Hypothalamus (tissue), 51 donors: ENCODE data around the gene FBXO42.
"Not testable (repeated sequence)": the region's sequence is repeated elsewhere in the genome, so short reads cannot be mapped to it uniquely, and the experiment has no call there.

ENCODE experiments used
- DNase-seq, 51 donors: peaks; one replicate each; lab custom pipeline; 2025; lab: John Stamatoyannopoulos, UW

FBXO42 gene

DNA sequence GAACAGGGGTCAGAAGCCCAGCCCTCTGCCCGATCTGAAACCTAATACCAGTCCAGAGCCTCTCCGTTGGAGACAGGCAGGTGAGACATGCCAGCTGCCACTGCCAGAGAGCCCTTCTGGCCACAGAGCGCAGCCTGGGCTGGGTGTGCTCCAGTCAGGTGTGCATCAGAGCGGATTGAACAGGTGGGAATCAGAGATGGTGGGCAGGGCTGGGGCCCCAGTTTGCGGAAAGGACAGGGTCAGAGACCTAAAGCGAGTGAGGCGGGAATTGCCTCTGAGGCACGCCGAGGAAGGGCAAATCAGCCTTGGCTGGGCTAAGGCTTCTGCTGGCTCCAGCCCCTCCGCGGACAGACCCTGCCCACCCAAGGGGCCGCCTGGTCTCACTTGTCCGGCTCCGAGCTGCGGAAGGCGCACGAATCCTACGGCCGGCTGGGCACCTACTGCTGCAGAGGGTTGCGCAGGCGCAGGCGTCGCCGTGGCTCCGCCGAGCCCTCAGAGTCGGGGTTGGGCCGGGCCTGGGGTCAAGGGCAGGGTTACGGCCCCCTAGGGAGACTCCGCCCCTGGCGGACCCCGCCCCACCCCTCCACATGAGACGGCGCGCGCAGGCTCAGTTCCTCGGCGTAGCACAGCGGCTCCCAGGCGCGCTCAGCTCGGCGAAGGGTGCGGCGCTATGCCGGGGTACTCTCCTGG lies 125.6 kb downstream of the FBXO42 start:
- peak in 5 of 51 donors; percentile 9 to 33 (median 17) for DNase-seq

DNA sequence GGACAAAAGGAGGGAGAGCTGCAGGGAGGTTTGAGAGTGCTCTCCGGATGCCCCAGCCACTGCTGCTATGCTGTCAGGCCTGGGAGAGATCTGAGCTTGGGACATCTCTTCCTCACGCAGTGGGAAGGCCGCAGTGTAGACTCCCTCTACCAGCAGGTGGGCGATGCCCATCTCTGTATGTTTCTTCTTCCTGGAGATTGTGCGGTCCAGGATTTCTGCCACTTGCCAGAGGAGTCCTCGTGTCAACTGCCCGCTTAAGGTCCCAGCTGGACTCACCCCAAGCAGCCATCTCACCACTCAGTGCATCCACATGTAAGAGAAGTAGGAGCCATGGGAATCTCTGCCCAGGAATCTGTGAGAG lies 126.2 kb downstream of the FBXO42 start:
- no peak for DNase-seq

DNA sequence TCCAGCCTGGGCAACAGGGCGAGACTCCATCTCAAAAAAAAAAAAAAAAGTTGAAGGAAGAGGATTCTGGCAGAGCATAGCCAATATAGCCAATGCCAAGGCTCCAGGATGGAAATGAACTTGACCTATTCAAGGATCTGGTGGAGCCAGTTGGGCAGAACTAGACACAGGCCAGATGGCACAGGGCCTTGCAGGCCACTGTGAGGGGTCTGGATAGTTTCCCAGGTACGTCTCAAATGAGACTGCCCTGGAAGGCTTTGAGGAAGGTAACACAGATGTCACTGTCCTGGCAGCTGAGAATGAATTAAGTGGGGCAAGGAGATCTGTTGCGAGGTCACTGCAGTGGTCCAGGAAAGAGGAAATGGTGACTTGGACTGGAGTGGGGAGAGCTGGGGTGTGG lies 127.8 kb downstream of the FBXO42 start:
- DNase-seq, result no peak

DNA sequence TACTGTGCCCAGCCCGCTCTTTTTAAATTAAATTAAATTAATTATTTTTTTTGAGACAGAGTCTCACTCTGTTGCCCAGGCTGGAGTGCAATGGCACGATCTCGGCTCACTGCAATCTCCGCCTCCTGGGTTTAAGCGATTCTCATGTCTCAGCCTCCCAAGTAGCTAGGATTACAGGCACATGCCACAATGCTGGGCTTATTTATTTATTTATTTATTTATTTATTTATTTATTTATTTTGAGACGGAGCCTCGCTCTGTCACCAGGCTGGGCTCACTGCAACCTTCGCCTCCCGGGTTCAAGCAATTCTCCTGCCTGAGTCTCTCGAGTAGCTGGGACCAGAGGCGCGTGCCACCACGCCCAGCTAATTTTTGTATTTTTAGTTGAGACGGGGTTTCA lies 129.6 kb downstream of the FBXO42 start:
- not testable (repeated sequence) for DNase-seq

DNA sequence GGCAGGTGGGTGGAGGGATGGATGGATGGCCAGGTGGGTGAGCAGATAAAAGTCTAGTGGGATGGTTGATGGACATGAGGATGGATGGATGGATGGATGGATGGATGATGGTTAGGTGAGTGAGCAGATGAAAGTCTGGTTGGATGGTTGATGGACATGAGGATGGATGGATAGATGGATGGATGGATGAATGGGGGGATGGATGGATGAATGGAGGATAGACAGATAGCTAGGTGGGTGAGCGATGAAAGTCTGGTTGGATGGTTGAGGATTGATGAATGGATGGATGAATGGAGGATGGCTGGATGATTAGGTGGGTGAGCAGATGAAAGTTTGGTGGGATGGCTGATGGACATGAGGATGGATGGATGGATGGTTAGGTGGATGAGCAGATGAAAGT lies 130.8 kb downstream of the FBXO42 start:
- no peak for DNase-seq

DNA sequence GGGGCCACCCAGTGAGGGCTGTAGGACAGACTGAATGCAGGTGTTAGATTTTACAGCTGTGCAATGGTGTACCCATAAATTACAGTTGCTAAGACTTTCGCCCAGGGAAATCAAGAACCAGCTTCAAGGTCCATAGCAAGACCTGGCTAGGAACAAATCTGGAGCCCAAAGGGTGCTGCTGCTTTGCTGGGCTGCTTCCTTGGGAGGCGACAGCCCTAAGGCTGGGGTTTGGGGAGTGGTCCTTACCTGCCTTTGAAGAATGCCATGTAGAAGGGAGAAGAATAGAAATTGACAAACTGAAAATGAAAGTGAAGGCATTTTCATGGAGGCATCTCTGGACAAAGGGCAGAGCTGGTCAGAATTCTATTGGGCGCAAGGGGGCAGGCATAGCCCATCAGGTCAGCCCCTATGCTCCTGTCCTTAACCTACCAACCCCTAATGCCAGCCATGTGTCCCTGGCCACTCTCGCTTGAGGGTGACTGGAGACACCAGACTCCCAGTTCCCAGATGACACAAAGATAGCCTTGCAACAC lies 132.2 kb downstream of the FBXO42 start:
- no peak for DNase-seq

DNA sequence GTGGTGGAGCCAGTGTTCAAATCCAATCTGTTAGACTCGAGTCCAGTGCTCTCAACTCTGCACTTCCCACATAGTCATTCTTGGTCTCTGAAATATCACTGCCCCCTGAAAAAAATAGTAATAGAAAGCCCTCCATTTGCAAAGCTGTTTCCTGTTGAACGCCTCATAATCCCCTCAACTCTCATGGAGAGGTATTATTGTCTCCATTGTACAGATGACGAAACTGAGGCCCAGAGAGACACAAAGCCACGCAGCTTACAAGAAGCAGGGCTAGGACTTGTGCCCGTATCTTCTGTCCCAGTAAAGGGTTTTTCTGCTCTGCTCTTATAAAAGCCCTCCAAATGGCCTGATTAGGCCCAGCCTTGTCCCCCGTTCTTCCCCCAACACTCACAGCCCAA lies 133.6 kb downstream of the FBXO42 start:
- DNase-seq, result no peak

DNA sequence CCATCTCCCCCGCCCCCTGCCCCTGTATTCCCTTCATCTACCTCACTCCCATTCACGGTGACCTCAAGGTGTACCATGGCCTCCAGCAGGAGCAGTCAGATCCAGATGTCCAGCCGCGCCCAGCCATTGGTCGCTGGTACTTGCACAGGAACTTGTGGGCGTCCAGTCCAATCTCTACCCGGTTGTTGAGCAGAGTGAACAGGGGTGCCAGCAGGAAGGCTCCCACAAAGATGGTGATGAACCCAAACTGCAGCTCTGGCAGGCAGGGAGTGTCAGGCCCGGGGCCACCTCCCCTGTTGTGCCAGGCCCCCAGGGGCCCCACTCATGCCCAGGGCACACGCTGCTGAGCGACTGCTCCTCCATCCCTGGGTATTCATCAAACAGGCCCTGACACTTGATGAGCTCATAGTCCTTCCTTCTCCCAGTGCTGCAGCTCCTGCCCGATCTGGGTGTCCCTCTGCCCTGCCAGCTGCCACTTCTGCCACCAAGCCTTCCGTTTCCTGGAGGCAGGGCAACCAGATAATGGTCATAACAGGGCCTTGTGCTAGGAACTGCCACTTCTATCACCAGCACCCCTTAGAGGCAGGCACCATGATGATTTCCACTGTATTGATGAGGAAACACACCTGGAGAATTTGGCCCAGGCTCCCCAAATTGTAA lies 134.1 kb downstream of the FBXO42 start:
- DNase-seq, result no peak

DNA sequence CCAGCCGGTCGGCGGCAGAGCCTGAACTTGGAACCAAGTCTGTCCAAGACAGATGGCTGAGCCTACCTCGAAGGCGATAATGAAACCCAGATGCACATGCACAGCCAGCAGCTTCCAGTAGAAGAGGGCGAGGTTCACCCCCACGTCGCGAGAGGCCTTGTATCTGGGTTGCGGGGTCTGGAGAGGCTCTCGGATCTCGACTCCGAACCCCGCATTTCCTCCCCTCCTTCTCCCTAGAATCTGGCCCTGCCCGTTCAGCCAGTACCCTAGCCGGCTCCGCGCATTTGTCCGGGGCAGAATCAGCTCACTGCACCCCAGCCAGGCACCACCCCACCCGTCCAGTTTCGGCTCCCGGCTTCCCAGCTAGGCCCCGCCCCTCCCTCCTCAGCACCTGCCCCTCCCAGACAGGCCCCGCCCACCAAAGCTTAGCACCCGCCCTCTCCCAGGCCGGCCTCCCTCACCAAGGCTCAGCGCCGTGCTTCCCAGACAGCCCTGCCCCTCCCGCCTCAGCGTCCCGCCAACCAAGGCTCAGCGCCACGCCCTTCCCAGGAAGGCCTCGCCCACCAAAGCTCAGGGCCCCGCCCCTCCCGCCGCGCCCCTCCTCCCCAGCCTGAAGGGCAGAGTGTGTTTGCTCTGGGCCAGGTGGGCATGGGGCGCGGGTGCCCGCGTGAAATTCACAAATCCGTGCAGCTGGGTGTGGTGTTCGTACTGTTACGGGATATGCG lies 135.1 kb downstream of the FBXO42 start:
- peak; percentile 28 to 96 (median 82) for DNase-seq

DNA sequence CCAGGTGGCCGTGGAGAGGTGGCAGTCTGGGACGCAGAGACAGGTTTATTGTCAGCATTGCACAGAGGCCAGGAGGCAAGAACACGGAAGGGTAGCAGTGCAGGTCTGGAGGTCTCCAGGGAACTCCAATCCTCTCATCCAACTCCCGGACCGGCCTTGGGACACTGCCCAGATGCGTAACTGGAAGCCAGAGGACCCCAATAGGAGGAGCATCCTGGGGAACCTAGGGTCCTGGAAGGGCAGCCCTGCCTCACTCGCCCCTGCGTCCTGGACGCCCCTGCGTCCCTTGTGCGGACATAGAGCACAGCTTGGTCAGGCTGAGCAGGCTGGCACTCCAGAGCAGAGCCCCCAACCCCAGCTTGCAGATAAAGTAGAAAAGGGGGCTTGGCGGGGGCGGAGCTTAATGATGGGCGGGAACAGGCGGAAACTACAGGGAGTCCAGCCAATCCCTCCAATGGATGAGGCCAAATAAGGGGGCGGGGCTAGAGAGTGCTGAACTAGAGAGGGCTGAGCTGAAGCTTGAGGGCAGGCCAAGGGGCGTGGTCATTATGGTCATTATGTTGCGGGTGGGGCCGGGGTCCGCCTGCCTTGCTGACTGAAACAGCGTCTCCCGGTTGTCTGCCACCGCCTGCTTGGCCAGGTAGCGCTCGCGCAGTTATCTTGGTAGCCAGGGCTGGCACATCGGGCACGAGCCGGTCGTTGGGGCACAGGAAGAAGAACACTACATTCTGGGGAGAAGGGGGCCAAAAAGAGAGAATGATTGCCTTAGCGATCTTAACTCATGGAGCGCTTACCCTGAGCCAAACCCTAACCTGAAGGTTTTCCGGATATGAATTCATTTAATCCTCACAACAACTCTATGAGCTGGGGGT lies 136.2 kb downstream of the FBXO42 start:
- peak in 31 of 51 donors; percentile 25 to 77 (median 48) for DNase-seq

DNA sequence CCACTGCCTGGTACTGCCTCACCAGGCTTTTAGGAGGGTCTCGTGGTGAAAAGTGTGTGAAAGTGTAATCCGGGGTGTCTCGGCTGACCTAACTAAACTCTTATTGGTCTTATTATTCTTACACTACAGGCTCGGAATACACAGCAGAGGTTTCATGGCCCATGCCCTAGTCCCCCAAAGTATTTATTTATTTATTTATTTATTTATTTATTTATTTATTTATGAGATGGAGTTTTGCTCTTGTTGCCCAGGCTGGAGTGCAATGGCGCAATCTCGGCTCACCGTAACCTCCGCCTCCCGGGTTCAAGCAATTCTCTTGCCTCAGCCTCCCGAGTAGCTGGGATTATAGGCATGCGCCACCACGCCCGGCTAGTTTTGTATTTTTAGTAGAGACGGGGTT lies 137.0 kb downstream of the FBXO42 start:
- not testable (repeated sequence) for DNase-seq

DNA sequence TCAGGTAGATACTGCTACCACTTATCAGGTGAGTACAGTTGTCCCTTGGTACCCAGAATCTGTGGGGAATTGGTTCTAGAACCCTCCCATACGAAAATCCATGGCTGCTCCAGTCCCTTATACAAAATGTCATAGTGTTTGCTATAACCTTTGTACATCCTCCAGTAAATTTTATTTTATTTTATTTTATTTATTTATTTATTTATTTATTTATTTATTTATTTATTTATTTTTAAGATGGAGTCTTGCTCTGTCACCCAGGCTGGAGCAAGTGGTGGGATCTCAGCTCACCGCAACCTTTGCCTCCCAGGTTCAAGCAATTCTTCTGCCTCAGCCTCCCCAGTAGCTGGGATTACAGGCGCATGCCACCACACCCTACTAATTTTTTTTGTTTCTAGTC lies 138.7 kb downstream of the FBXO42 start:
- DNase-seq, result not testable (repeated sequence)

DNA sequence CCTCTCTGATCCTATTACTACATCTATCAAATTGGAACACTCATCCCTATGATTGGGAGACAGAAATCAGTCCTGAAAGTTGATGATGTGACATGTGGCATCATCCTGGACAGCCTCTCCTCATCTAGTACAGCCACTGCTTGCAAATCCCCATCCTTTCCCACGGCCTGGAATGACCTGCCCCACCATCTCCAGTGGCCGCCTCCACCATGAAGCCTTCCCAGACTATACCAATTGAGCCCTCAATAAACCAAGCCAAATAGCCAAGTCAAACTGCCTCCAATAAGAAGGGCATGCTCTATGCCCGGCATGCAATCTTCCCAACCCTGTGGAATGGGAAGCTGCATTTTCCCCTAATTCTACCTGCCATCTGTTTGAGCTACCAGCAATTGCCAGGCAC lies 139.3 kb downstream of the FBXO42 start:
- no peak for DNase-seq

DNA sequence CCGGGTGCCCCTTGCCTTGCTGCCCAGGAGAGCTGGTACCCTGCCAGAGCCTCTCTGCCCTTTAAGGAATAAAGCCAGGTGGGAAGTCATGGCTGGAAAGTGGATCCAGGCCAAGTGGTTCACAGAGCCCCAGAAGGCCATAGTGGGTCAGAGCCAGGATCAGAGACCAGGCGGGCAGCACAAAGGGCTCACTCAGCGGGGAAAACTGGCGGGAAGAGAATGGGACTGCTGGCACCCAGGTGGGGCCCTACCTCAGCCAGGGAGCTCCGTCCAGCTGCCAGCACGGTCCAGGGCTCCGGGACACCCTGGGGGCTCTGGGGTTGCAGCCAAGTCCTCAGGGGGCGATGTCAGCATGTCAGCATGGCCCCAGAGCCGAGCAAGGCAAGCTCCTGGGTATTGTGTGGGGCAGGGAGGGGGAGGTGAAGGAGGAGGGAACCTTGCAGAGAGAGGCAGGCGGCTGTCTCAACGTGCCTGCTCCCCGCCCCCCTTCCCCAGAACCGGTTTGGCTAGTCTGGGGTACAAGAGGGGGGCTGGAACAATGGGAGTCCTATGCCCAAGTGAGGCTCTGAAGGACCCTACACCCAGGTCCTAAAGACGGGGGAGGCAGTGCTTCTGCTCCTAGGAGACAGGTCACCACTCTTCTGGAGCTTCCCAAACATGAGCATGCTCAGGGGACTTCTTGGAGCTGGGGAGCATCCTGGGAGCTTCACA lies 139.9 kb downstream of the FBXO42 start, which contains the start of gene ARHGEF19:
Gene ARHGEF19, minus strand, starts transcription at position 402 of the 711 bp plus-strand sequence. CDS start 3,598 bp downstream, outside the sequence.
- no peak for DNase-seq

DNA sequence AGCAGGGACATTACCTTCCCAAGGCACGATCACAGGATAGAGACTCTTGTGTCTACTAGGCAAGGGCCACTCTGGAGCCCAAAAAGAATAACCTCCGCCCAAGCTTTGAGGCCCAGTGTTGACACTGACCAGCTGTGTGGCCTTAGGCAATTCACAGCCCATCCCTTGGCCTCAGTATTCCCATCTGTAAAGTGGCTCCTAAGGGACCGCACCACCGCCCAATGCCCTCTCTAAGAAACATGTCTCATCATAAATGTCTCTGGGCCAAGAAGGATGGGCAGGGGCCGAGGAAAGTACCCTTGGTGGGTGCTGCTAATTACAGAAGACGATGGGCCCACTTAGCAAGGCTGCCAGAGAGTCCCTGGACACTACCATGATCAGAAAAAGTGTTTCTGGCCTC lies 140.5 kb downstream of the FBXO42 start:
- DNase-seq, result no peak

DNA sequence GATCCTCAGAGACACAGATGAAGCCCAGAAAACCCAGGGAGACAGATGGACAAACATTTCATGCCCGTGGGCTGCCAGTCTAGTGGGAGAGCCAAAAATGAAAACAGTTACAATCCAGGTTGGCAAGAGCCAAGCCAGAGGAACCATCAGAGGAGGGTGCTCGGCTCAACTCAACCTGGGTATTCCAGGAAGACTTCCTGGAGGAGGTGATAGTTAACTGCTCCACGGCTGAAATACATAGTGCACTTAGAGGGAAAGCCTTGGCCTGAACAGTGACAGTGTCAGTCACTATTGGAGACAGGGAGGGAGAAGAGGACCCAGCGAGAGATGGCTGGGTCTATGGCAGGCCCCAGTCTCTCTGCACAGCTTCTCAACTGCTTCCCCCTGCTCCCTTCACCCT lies 141.7 kb downstream of the FBXO42 start:
- DNase-seq, result no peak

DNA sequence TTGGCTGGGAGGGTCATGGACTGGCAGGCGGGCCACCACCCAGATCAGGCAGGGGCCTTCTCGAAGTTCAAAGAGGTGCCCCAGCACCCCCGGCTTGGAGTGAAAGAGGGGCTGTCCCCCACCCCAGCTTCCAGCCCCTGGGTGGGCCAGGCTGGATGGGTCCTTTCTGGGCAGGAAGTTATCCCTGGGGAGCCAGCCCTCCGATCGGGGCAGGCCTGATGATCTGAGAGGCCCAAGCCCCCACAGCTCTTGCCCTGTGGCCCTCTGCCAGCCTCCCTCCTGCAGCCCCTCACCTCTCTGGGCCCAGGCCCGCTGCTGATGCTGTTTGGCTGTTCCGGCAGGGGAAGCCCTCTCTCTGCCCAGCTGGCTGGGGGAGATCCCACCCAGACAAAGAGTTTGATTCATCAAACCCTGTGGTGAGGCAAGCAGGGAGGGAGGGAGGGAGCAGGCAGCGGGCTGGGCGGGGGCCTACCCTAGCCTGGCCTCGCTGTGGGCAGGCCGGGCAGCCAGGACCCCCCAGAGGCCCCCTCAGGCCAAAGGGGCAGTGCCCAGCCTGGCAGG lies 142.4 kb downstream of the FBXO42 start:
- DNase-seq, result peak in 31 of 51 donors; percentile 11 to 69 (median 37)

DNA sequence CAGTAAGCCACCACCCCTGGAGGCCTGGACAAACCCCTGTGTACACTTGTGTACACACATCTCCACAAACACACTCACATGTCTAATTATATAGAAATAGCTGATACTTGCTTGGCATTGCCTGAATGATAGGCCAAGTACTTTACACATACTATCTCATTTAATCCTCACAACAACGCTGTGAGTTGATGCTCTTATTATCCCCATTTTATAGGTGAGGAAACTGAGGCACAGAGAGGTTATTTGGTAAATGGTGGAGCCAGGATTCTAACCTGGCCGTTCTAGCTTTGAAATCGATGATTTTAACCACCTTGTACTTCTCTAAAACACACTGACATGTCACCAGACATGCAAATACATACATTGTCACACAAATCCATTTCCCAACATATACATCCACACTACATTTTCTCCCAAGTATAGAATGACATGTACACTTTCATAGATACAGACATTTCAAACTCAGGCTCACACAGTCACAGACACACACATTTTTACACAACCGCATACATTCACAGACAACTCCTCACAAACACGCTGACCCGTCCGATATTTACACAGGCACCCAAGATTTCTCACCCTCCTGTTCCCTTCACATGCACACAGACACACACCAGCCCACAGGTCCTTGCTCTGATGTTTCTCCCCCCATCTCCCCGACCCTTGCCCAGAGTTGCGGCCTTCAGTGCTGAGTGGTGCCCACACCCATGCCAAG lies 143.0 kb downstream of the FBXO42 start:
- no peak for DNase-seq
